Tibial artery (tissue), 4 donors: ENCODE measurements around the gene WNT3A.

ENCODE experiments used
- DNase-seq, 2 donors: peaks; one replicate each; pipeline ENCODE4 v3.0.0-alpha.2; 2019
- H3K27ac ChIP-seq, 2 donors: fragments of 200-600 bp; sonication (generic) in 1 of 2; 1 replicate in 1 of 2; 2 replicates in 1 of 2; pipeline ENCODE4 v1.5.1; 2018 to 2019; ENCODE audit warnings: mild to moderate bottlenecking in 1 of 2
- H3K27me3 ChIP-seq, 2 donors: fragments of 200-600 bp; sonication (generic) in 1 of 2; one replicate each; pipeline versions ENCODE4 v1.5.1 to v1.6.0; 2016 to 2019
- H3K36me3 ChIP-seq, 3 donors: fragments of 200-600 bp; sonication (generic) in 2 of 3; one replicate each; pipeline ENCODE4 v1.5.1; 2016 to 2019; ENCODE audit warnings: mild to moderate bottlenecking in 2 of 3
- H3K4me1 ChIP-seq, 4 donors: fragments of 200-600 bp; sonication (generic) in 2 of 4; 1 replicate in 3 of 4; 2 replicates in 1 of 4; pipeline ENCODE4 v1.5.1; 2016 to 2019
- H3K4me3 ChIP-seq, 2 donors: fragments of 200-600 bp; sonication (generic) in 1 of 2; 1 replicate in 1 of 2; 2 replicates in 1 of 2; pipeline ENCODE4 v1.5.1; 2018 to 2019; ENCODE audit warnings: mild to moderate bottlenecking in 2 of 2
- H3K9me3 ChIP-seq, 3 donors: fragments of 200-600 bp; sonication (generic) in 1 of 3; one replicate each; pipeline ENCODE4 v1.5.1; 2016 to 2019
- CTCF ChIP-seq, 2 experiments: fragments of 200-600 bp in 1 of 2; fragments of 450-650 bp in 1 of 2; IDR thresholded peaks; one replicate each; pipeline ENCODE4 v1.5.1; 2017 to 2019; ENCODE audit warnings: antibody characterized with exemption in 2 of 2, mild to moderate bottlenecking in 1 of 2, moderate library complexity in 1 of 2
- intact Hi-C: fragments of 100-400 bp; cut with DNase I; formaldehyde crosslinking; loops from one replicate; pipeline ENCODE4 v1.15.0; 2023; ENCODE audit warnings: low total_unique reads

The WNT3A gene

DNA sequence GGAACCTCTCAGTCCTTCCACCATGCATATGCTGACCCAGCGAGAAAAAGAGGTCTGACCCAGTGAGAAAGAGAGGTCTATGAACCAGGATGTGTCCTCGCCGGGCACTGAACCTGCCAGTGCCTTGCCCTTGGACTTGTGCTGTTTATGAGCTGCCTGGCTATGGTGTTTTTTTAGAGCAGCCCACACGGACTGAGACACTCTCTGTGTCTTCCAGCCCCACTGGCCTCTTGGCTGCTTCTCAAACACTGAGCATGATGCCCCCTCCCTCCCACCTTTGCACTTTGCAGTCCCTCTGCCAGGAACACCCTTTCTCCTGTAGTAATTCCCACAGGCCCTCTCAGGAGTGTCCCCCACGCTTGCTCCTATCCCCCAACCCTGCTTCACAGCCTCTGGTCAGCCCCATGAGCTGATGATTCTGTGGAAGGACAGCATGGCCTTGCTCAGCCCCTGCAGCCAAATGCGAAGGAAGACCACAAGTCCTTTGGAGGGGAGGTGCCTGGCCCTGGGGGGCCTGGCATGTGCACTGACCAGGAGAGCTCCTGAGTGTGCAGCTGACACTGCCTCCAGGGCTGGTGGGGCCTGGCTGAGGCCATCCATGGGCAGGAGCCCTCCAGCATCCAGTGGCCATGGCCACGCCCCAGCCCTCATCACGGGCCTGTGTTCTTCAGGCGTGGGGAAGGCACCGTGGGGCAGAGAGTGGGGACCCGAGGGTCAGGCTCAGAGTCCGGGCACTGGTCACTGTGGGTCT, 23.8 kb downstream of the WNT3A start:
- intact Hi-C loops: no loop called here
- Histone ChIP-seq H3K27ac (no peak overlapping the region), H3K4me1 (no peaks in the 10 kb centered on the region), H3K27me3 (peaks cover 0 to 30% of the 10 kb centered on the region in 2 donors), H3K9me3 (peaks cover 0 to 9% (median 0%) of the 10 kb centered on the region in 3 donors), H3K36me3 (no peaks in the 10 kb centered on the region), H3K4me3 (no peak overlapping the region)
- DNase-seq: peak in 1 of 2 donors; percentile 53
- TF ChIP-seq CTCF (IDR thresholded peaks at IDR 0.05): no peak

GRCh38 chr1:228031276-228031995, 24.6 kb downstream of the WNT3A start:
- intact Hi-C loops: no loop called here
- peaks cover 0 to 38% of the 10 kb centered on the region in 2 donors for H3K27me3 ChIP-seq
- peak in 1 of 2 donors; percentile 38 for DNase-seq
- TF ChIP-seq CTCF (IDR thresholded peaks at IDR 0.05): no peak
- H3K4me3 ChIP-seq: no peak overlapping the region
- H3K27ac ChIP-seq: no peak overlapping the region
- no peaks in the 10 kb centered on the region for H3K36me3 ChIP-seq
- no peaks in the 10 kb centered on the region for H3K4me1 ChIP-seq
- H3K9me3 ChIP-seq: peaks cover 0 to 9% (median 0%) of the 10 kb centered on the region in 3 donors

DNA sequence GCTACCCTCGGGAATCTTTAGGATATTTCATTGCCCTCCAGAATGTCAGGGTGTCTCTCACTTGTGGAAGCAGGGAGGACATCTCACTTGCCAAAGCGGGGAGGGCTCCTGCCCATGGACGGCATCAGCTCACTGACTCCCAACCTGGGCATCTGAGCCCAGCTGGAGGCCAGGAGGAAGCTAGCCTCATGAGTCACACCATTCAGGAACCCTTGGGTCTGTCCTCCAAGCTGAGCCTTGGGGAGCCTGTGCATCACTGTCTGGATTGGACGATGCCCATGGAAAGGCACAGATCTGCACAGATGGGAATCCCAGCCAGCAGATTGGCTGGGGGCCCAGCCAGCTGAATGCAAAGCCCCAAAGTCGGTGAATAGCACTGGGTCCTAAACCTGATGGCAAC, 25.2 kb downstream of the WNT3A start:
- H3K4me3 ChIP-seq: no peak overlapping the region
- peaks cover 0 to 9% (median 0%) of the 10 kb centered on the region in 3 donors for H3K9me3 ChIP-seq
- no peak for DNase-seq
- H3K27ac ChIP-seq: no peak overlapping the region
- H3K27me3 ChIP-seq: peaks cover 0 to 44% of the 10 kb centered on the region in 2 donors
- H3K4me1 ChIP-seq: no peaks in the 10 kb centered on the region
- TF ChIP-seq CTCF (IDR thresholded peaks at IDR 0.05): no peak
- intact Hi-C loops: no loop called here
- H3K36me3 ChIP-seq: no peaks in the 10 kb centered on the region

DNA sequence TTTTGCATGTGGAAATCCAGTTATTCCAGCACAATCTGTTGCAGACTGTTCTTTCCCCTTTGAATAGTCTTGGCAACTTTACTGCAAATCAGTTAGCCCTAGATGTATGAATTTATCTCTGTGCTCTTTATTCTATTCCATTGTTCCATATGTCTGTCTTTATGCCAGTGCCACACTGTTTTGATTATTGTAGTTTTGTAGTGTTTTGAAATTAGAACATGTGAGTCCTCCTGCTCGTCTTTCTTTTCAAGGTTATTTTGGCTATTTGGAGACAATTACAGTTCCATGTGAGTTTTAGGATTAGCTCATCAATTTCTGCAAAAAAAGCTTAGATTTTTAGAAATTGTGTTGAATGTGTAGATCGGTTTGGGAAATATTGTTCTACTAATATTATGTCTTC, 26.6 kb downstream of the WNT3A start:
- intact Hi-C loops: no loop called here
- Histone ChIP-seq H3K27me3 (peaks cover 0 to 57% of the 10 kb centered on the region in 2 donors), H3K4me1 (peaks cover 0 to 9% (median 4%) of the 10 kb centered on the region in 4 donors), H3K36me3 (no peaks in the 10 kb centered on the region), H3K4me3 (no peak overlapping the region), H3K27ac (no peak overlapping the region), H3K9me3 (peaks cover 0 to 9% (median 0%) of the 10 kb centered on the region in 3 donors)
- TF ChIP-seq CTCF (IDR thresholded peaks at IDR 0.05): no peak
- no peak for DNase-seq

DNA sequence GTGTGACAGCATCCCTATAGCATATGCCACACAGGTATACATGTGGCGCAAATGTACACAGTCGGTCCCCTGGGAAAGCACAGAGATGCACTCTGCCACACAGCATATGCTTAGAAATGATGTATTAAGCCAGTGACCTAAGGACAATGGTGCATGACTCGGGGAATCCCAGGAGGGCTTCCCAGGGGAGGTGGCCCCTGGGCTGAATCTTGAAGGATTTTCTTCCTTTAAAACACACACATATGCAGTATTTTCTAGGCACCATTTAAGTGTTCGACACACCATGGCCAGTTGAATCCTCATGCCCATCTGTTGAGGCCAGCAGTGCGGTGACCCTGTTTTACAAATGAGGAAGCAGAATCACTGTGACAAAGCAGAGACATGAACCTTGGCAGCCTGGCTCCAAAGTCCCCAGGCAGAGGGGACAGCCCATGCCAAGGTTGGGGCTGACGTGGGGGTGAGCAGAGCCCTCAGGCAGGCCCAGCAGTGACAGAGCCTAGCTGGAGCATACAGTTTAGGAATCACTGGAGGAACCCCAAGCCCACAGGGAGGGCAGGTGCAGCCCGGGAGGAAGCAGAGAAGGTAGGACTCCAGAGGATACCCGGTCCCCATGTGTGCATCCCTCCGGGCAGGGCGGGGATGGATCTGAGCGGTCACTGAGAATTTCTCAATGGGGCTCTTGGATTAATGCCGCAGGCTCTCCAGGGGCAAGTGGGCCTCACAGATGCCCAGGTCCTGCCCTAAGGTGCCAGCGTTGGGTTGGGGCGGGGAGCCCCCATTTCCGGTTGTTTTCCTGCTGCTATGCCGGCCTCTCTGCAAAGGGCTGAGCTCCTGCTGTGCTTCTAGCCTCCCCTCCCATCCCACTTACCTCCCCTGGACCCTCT, 28.4 kb downstream of the WNT3A start:
- DNase-seq: no peak
- Histone ChIP-seq H3K4me1 (peaks cover 0 to 9% (median 4%) of the 10 kb centered on the region in 4 donors), H3K36me3 (no peaks in the 10 kb centered on the region), H3K4me3 (no peak overlapping the region), H3K27ac (no peak overlapping the region), H3K9me3 (peaks cover 0 to 9% (median 0%) of the 10 kb centered on the region in 3 donors), H3K27me3 (peaks cover 0 to 70% of the 10 kb centered on the region in 2 donors)
- no peak for TF ChIP-seq CTCF (IDR thresholded peaks at IDR 0.05)
- intact Hi-C loops: no loop called here
